OCI-LY1 (cell line): ENCODE data around the gene SNTG2.
"Not testable (repeated sequence)": the region's sequence is repeated elsewhere in the genome, so short reads cannot be mapped to it uniquely, and the experiment has no call there.

Experiments used
- H2AFZ ChIP-seq: fragments of 200-600 bp; sonication (generic), shearing (Covaris generic); 2 replicates; pipeline ENCODE4 v1.6.0; 2014; ENCODE audit warnings: antibody characterized with exemption, mild to moderate bottlenecking, low read length
- H3F3A ChIP-seq: fragments of 200-600 bp; sonication (generic), shearing (Covaris generic); 2 replicates; pipeline ENCODE4 v1.6.0; 2014; ENCODE audit warnings: mild to moderate bottlenecking, antibody characterized with exemption, low read length, moderate library complexity; ENCODE audit not compliant: insufficient read depth
- H3K27ac ChIP-seq: fragments of 200-600 bp; sonication (generic); 2 replicates; pipeline ENCODE4 v1.5.1; 2014; ENCODE audit warnings: low read length, mixed run types, mild to moderate bottlenecking, low read depth; ENCODE audit not compliant: poor library complexity, severe bottlenecking
- H3K27me3 ChIP-seq: fragments of 200-600 bp; sonication (generic); 2 replicates; pipeline ENCODE4 v1.6.0; 2014; ENCODE audit warnings: antibody characterized with exemption, mild to moderate bottlenecking, low read length, moderate library complexity; ENCODE audit not compliant: insufficient read depth
- H3K36me3 ChIP-seq: fragments of 200-600 bp; sonication (generic); 2 replicates; pipeline ENCODE4 v1.6.1; 2014; ENCODE audit warnings: mild to moderate bottlenecking, antibody characterized with exemption, low read length, moderate library complexity, mixed read lengths; ENCODE audit not compliant: insufficient read depth
- H3K4me1 ChIP-seq: fragments of 200-600 bp; sonication (generic); 2 replicates; pipeline ENCODE4 v1.5.1; 2014; ENCODE audit warnings: mild to moderate bottlenecking, low read length, moderate library complexity; ENCODE audit not compliant: insufficient read depth, severe bottlenecking
- H3K4me2 ChIP-seq: fragments of 200-600 bp; sonication (generic), shearing (Covaris generic); 2 replicates; pipeline ENCODE4 v1.6.1; 2014; ENCODE audit warnings: low read length
- H3K4me3 ChIP-seq: fragments of 200-600 bp; sonication (generic); 2 replicates; pipeline ENCODE4 v1.5.1; 2014; ENCODE audit warnings: low read length, low read depth, mild to moderate bottlenecking, mixed read lengths; ENCODE audit not compliant: poor library complexity, severe bottlenecking
- H3K79me2 ChIP-seq: fragments of 200-600 bp; shearing (Covaris generic); 2 replicates; pipeline ENCODE4 v1.6.1; 2016; ENCODE audit warnings: mixed run types, low read length, mixed read lengths; ENCODE audit not compliant: insufficient read depth
- H3K9ac ChIP-seq: fragments of 200-600 bp; sonication (generic), shearing (Covaris generic); 2 replicates; pipeline ENCODE4 v1.6.1; 2014; ENCODE audit warnings: mild to moderate bottlenecking, low read length, mixed read lengths
- H3K9me2 ChIP-seq: fragments of 200-600 bp; sonication (generic), shearing (Covaris generic); 2 replicates; pipeline ENCODE4 v1.6.1; 2014; ENCODE audit warnings: low read depth, mild to moderate bottlenecking, low read length, mixed read lengths
- H3K9me3 ChIP-seq: fragments of 200-600 bp; shearing (Covaris generic); 2 replicates; pipeline ENCODE4 v1.6.1; 2014; ENCODE audit warnings: low read length, mixed read lengths
- H4K20me1 ChIP-seq: fragments of 200-600 bp; sonication (generic), shearing (Covaris generic); 2 replicates; pipeline ENCODE4 v1.6.0; 2016; ENCODE audit warnings: mild to moderate bottlenecking, low read length; ENCODE audit not compliant: insufficient read depth
- EZH2 ChIP-seq: fragments of 200-600 bp; sonication (generic), shearing (Covaris generic); IDR thresholded peaks from 2 replicates; pipeline ENCODE4 v1.8.0; 2017; ENCODE audit warnings: borderline replicate concordance, mixed run types, mild to moderate bottlenecking, antibody characterized with exemption, low read length, moderate library complexity, mixed read lengths
- TF ChIP-seq, protein P1 (sequence below): fragments of 200-600 bp; sonication (generic), shearing (Covaris generic); IDR thresholded peaks from 2 replicates; pipeline ENCODE4 v1.5.1; 2017; ENCODE audit warnings: mild to moderate bottlenecking, antibody characterized with exemption, low read length, moderate library complexity, mixed read lengths

The SNTG2 gene

GRCh38 chr2:1130922-1131321 lies 180.3 kb downstream of the SNTG2 start:
- Histone ChIP-seq H3F3A (no peaks in the 10 kb centered on the region), H3K36me3 (no peaks in the 10 kb centered on the region), H3K4me2 (no peak overlapping the region), H3K27me3 (no peaks in the 10 kb centered on the region), H3K4me3 (no peak overlapping the region), H3K27ac (no peak overlapping the region), H3K9me3 (no peaks in the 10 kb centered on the region), H3K9me2 (no peaks in the 10 kb centered on the region), H3K9ac (no peak overlapping the region), H3K4me1 (no peaks in the 10 kb centered on the region), H2AFZ (no peak overlapping the region), H4K20me1 (no peaks in the 10 kb centered on the region), H3K79me2 (no peaks in the 10 kb centered on the region)
- TF ChIP-seq EZH2 = no peak
- TF ChIP-seq, protein P1, sequence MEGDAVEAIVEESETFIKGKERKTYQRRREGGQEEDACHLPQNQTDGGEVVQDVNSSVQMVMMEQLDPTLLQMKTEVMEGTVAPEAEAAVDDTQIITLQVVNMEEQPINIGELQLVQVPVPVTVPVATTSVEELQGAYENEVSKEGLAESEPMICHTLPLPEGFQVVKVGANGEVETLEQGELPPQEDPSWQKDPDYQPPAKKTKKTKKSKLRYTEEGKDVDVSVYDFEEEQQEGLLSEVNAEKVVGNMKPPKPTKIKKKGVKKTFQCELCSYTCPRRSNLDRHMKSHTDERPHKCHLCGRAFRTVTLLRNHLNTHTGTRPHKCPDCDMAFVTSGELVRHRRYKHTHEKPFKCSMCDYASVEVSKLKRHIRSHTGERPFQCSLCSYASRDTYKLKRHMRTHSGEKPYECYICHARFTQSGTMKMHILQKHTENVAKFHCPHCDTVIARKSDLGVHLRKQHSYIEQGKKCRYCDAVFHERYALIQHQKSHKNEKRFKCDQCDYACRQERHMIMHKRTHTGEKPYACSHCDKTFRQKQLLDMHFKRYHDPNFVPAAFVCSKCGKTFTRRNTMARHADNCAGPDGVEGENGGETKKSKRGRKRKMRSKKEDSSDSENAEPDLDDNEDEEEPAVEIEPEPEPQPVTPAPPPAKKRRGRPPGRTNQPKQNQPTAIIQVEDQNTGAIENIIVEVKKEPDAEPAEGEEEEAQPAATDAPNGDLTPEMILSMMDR = no peak

DNA sequence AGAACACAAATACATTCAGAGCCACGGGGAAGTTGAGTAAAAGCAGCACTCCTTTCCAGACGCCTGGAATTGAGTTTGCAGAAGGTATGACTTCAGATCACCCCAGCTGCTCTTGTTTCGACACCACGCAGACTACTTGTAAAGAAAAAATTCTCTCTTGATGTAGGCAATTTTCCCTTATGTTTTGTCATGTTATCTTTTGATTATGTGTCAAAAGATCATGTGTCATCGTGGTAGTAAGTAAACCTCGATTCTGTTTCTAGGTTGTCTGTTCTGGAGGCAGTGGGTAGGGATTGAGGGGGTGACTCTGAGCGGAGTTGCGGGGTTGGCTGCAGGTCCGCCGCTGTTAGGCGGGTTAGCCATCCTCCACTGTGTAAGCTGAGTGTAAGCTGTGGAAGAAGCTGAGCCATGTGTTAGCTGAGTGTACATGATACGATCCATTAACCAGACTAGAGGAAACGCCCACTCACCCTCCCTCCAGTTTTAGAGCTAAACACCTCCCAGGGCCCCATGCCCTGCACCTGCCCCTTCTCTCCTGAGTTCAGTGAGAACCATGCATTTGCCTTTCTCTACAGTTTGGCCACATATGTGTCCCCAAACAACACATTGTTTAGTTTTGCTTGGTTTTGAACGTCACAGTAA lies 181.8 kb downstream of the SNTG2 start:
- no peak overlapping the region for H3K27ac ChIP-seq
- no peaks in the 10 kb centered on the region for H3F3A ChIP-seq
- no peak overlapping the region for H3K4me2 ChIP-seq
- no peak overlapping the region for H3K4me3 ChIP-seq
- no peak overlapping the region for H3K9ac ChIP-seq
- TF ChIP-seq, protein P1 = no peak
- no peak for TF ChIP-seq EZH2
- H3K9me2 ChIP-seq = no peaks in the 10 kb centered on the region
- no peak overlapping the region for H2AFZ ChIP-seq
- no peaks in the 10 kb centered on the region for H3K79me2 ChIP-seq
- H4K20me1 ChIP-seq = no peaks in the 10 kb centered on the region
- H3K36me3 ChIP-seq = no peaks in the 10 kb centered on the region
- no peaks in the 10 kb centered on the region for H3K4me1 ChIP-seq
- no peaks in the 10 kb centered on the region for H3K9me3 ChIP-seq
- H3K27me3 ChIP-seq = no peaks in the 10 kb centered on the region

DNA sequence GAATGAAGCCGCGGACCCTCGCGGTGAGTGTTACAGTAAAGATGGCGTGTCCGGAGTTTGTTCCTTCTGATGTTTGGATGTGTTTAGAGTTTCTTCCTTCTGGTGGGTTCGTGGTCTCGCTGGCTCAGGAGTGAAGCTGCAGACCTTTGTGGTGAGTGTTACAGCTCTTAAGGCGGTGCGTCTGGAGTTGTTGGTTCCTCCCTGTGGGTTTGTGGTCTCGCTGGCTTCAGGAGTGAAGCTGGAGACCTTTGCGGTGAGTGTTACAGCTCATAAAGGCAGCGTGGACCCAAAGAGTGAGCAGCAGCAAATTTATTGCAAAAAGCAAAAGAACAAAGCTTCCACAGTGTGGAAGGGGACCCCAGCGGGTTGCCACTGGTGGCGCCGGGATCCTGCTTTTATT lies 183.2 kb downstream of the SNTG2 start:
- H4K20me1 ChIP-seq, H3K4me1 ChIP-seq, H3K27me3 ChIP-seq, H3K9ac ChIP-seq, H3F3A ChIP-seq, H3K36me3 ChIP-seq, H3K4me2 ChIP-seq, H3K9me3 ChIP-seq, H2AFZ ChIP-seq, H3K27ac ChIP-seq, H3K79me2 ChIP-seq, H3K9me2 ChIP-seq, H3K4me3 ChIP-seq: not testable (repeated sequence)

GRCh38 chr2:1134629-1135028 lies 184.0 kb downstream of the SNTG2 start:
- H4K20me1 ChIP-seq = no peaks in the 10 kb centered on the region
- no peaks in the 10 kb centered on the region for H3K4me1 ChIP-seq
- no peaks in the 10 kb centered on the region for H3K9me2 ChIP-seq
- no peaks in the 10 kb centered on the region for H3K27me3 ChIP-seq
- no peaks in the 10 kb centered on the region for H3K36me3 ChIP-seq
- no peak overlapping the region for H3K27ac ChIP-seq
- H3K9ac ChIP-seq = no peak overlapping the region
- no peak overlapping the region for H3K4me3 ChIP-seq
- H3K9me3 ChIP-seq = no peaks in the 10 kb centered on the region
- no peak overlapping the region for H2AFZ ChIP-seq
- H3K79me2 ChIP-seq = no peaks in the 10 kb centered on the region
- no peaks in the 10 kb centered on the region for H3F3A ChIP-seq
- no peak overlapping the region for H3K4me2 ChIP-seq
- TF ChIP-seq, protein P1 = no peak
- TF ChIP-seq EZH2 = no peak
